ENCODE data around the gene TMEM181.
"Not testable (repeated sequence)": the region's sequence is repeated elsewhere in the genome, so short reads cannot be mapped to it uniquely, and the experiment has no call there.

- TF ChIP-seq CTCF (IDR thresholded peaks at IDR 0.05; ENCODE audit: low read depth, low read length, missing input control); JUND (IDR thresholded peaks at IDR 0.05); REST (IDR thresholded peaks at IDR 0.05); FOXA1 (IDR thresholded peaks at IDR 0.05); RXRA (IDR thresholded peaks at IDR 0.05); ZBTB33 (IDR thresholded peaks at IDR 0.05); MAX (IDR thresholded peaks at IDR 0.05); GABPA (IDR thresholded peaks at IDR 0.05 in 1 of 2, conservative IDR thresholded peaks at IDR 0.05 in 1 of 2); NR2F2 (IDR thresholded peaks at IDR 0.05); RAD21 (IDR thresholded peaks at IDR 0.05): not testable (repeated sequence)
These were observed 46.1 kb downstream of the TMEM181 start for GRCh38 chr6:158606011-158606410.

All from liver (tissue), 3 donors.